Panc1 (cell line): Measurements from ENCODE around the gene SFI1. TPM values are rescaled to one million over a fixed set of nuclear protein-coding genes. Genes with fewer than 3 reads are reported as not detected.
"Not testable (repeated sequence)": the region's sequence is repeated elsewhere in the genome, so short reads cannot be mapped to it uniquely, and the experiment has no call there.

ENCODE experiments used
- ATAC-seq: fragments of 200-7000 bp; cut with Tn5 transposase; 2 replicates; pipeline ENCODE4 v1.9.1; 2020; ENCODE audit warnings: mild to moderate bottlenecking, moderate library complexity
- BruUV-seq: library from RNA; stranded (reverse); fragments of 400-500 nt; replicated peaks from 2 replicates; lab custom pipeline; 2021; lab: Mats Ljungman, UMichigan
- CTCF ChIA-PET: fragments of 300-600 bp; sonication (Branson Sonifier 250); formaldehyde crosslinking; loops from one replicate; lab custom pipeline; 2022; ENCODE audit warnings: antibody characterized with exemption; lab: Charles Lee
- POLR2A ChIA-PET: fragments of 300-600 bp; sonication (Branson Sonifier 250); formaldehyde crosslinking; loops from one replicate; lab custom pipeline; 2022; ENCODE audit warnings: antibody characterized with exemption; lab: Charles Lee
- DNase-seq: peaks from one replicate; pipeline ENCODE4 v3.0.0-alpha.2; 2010; ENCODE audit warnings: low read depth, low spot score
- H3K27ac ChIP-seq: 2 replicates; pipeline ENCODE4 v1.5.1; 2011; ENCODE audit warnings: mild to moderate bottlenecking, low read length, inconsistent platforms
- H3K27me3 ChIP-seq: fragments of 200-500 bp; sonication (Bioruptor generic); 2 replicates; pipeline ENCODE4 v1.6.0; 2014; ENCODE audit warnings: low read length, inconsistent platforms; ENCODE audit not compliant: control insufficient read depth, insufficient read depth
- H3K36me3 ChIP-seq: fragments of 200-500 bp; sonication (Bioruptor generic); 2 replicates; pipeline ENCODE4 v1.5.1; 2014; ENCODE audit warnings: inconsistent platforms, mild to moderate bottlenecking, low read length, moderate library complexity; ENCODE audit not compliant: control insufficient read depth, insufficient read depth
- H3K4me1 ChIP-seq: 2 replicates; pipeline ENCODE4 v1.5.1; 2011; ENCODE audit warnings: inconsistent platforms, mild to moderate bottlenecking, low read length, moderate library complexity; ENCODE audit not compliant: control insufficient read depth, insufficient read depth
- H3K4me3 ChIP-seq, 2 experiments: 2 replicates each; pipeline ENCODE4 v1.5.1; 2011 to 2012; ENCODE audit warnings: low read depth in 2 of 2, low read length in 2 of 2, mild to moderate bottlenecking in 2 of 2, inconsistent platforms in 1 of 2, moderate library complexity in 1 of 2
- H3K9me3 ChIP-seq: fragments of 200-500 bp; sonication (Bioruptor generic); 2 replicates; pipeline ENCODE4 v1.5.1; 2014; ENCODE audit warnings: low read depth, mild to moderate bottlenecking, inconsistent platforms, low read length, moderate library complexity; ENCODE audit not compliant: control insufficient read depth, insufficient read depth
- POLR2AphosphoS5 ChIP-seq: IDR thresholded peaks from 2 replicates; pipeline ENCODE4 v1.6.1; 2012; ENCODE audit warnings: mild to moderate bottlenecking, low read depth, low read length, moderate library complexity
- SIN3A ChIP-seq: IDR thresholded peaks from 2 replicates; pipeline ENCODE4 v1.6.1; 2012; ENCODE audit warnings: low read depth, mild to moderate bottlenecking, low read length, moderate library complexity, borderline replicate concordance; ENCODE audit not compliant: insufficient read depth
- TCF7L2 ChIP-seq: IDR thresholded peaks from 2 replicates; pipeline ENCODE4 v1.6.1; 2011; ENCODE audit warnings: mild to moderate bottlenecking, low read depth, low read length, inconsistent platforms
- in situ Hi-C: cut with HindIII; loops from 2 replicates; pipeline ENCODE4 v1.10.0; 2016; ENCODE audit warnings: low sequenced_read_pairs, low pct_unique_long_range_greater_than_20kb
- intact Hi-C: fragments of 100-400 bp; cut with micrococcal nuclease; formaldehyde crosslinking; loops from one replicate; pipeline ENCODE4 v1.10.0; 2022; ENCODE audit not compliant: unreplicated experiment
- total RNA-seq: library from RNA; stranded (reverse); gene quantifications from one replicate; pipeline ENCODE4 v1.2.1, GENCODE V29; 2021; ENCODE audit not compliant: unreplicated experiment
- TF ChIP-seq, protein P1 (sequence below), 2 experiments: IDR thresholded peaks; 2 replicates each; pipeline ENCODE4 v1.6.1; 2011 to 2012; ENCODE audit warnings: low read depth in 2 of 2, control low read depth in 1 of 2, low read length in 1 of 2, mild to moderate bottlenecking in 1 of 2, moderate library complexity in 1 of 2; ENCODE audit not compliant: insufficient read depth in 1 of 2
- TF ChIP-seq, protein P2 (sequence below): fragments of 450-650 bp; IDR thresholded peaks from 2 replicates; pipeline ENCODE4 v1.5.1; 2017; ENCODE audit warnings: mild to moderate bottlenecking

SFI1 gene
- total RNA-seq, 1 experiment from 2014 or later: 29.9 TPM

DNA sequence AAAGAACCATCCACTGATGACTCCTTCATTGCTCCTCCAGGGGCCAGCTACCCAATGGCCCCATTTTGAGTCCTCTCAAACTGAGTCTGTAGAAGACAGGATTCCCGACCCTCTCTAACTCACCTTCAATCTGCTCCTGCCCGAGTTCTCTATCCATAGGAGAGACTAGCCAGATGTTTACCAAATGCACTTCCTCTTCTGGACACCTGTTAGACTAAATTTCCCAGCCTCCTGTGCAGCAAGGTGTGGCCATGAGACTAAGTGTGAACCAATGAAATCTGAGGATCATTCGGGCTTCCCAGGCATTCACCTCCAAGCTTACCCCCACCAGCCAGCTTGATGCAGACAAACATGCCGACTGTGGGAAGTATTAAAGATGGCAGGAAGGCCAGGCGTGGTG is 158.1 kb downstream of the SFI1 start:
- BruUV-seq: no TSS peak
- peaks cover 15% of the 10 kb centered on the region for H3K4me1 ChIP-seq
- H3K4me3 ChIP-seq: no peak overlapping the region
- in situ Hi-C loops: no loop called here
- ATAC-seq: no peak
- H3K9me3 ChIP-seq: no peaks in the 10 kb centered on the region
- ChIA-PET CTCF (no interaction called here), POLR2A (no interaction called here)
- H3K27ac ChIP-seq: peak overlapping the region; percentile 48
- intact Hi-C loops: no loop called here
- no peaks in the 10 kb centered on the region for H3K27me3 ChIP-seq
- no peak for DNase-seq
- no peaks in the 10 kb centered on the region for H3K36me3 ChIP-seq
- no peak for TF ChIP-seq POLR2AphosphoS5
- TF ChIP-seq TCF7L2: no peak
- TF ChIP-seq, protein P1, sequence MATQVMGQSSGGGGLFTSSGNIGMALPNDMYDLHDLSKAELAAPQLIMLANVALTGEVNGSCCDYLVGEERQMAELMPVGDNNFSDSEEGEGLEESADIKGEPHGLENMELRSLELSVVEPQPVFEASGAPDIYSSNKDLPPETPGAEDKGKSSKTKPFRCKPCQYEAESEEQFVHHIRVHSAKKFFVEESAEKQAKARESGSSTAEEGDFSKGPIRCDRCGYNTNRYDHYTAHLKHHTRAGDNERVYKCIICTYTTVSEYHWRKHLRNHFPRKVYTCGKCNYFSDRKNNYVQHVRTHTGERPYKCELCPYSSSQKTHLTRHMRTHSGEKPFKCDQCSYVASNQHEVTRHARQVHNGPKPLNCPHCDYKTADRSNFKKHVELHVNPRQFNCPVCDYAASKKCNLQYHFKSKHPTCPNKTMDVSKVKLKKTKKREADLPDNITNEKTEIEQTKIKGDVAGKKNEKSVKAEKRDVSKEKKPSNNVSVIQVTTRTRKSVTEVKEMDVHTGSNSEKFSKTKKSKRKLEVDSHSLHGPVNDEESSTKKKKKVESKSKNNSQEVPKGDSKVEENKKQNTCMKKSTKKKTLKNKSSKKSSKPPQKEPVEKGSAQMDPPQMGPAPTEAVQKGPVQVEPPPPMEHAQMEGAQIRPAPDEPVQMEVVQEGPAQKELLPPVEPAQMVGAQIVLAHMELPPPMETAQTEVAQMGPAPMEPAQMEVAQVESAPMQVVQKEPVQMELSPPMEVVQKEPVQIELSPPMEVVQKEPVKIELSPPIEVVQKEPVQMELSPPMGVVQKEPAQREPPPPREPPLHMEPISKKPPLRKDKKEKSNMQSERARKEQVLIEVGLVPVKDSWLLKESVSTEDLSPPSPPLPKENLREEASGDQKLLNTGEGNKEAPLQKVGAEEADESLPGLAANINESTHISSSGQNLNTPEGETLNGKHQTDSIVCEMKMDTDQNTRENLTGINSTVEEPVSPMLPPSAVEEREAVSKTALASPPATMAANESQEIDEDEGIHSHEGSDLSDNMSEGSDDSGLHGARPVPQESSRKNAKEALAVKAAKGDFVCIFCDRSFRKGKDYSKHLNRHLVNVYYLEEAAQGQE (IDR thresholded peaks at IDR 0.05; ENCODE audit: insufficient read depth in 1 of 2, low read depth in 2 of 2, low read length in 1 of 2): no peak
- TF ChIP-seq SIN3A: no peak
- TF ChIP-seq, protein P2, sequence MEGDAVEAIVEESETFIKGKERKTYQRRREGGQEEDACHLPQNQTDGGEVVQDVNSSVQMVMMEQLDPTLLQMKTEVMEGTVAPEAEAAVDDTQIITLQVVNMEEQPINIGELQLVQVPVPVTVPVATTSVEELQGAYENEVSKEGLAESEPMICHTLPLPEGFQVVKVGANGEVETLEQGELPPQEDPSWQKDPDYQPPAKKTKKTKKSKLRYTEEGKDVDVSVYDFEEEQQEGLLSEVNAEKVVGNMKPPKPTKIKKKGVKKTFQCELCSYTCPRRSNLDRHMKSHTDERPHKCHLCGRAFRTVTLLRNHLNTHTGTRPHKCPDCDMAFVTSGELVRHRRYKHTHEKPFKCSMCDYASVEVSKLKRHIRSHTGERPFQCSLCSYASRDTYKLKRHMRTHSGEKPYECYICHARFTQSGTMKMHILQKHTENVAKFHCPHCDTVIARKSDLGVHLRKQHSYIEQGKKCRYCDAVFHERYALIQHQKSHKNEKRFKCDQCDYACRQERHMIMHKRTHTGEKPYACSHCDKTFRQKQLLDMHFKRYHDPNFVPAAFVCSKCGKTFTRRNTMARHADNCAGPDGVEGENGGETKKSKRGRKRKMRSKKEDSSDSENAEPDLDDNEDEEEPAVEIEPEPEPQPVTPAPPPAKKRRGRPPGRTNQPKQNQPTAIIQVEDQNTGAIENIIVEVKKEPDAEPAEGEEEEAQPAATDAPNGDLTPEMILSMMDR: no peak

DNA sequence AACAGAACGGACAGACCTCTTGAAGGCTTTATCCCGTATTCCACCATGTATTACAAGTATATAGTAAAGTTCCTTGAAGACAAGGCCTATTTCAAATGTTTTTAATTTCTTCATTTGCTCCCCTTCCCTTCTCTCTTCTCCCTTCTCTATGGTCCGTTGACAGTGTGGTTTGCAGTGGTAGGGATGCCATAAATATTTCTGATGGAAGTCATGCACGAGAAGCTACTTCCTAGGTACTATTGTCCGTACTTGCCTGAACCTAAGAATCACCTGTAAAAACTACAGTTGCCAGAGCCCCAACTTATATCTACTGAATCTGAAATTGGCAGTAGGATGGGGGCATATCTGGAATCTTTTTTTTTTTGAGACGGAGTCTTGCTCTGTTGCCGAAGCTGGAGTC is 162.9 kb downstream of the SFI1 start:
- POLR2A ChIA-PET: no interaction called here
- TF ChIP-seq, protein P2: no peak
- TF ChIP-seq, protein P1 (IDR thresholded peaks at IDR 0.05; ENCODE audit: insufficient read depth in 1 of 2, low read depth in 2 of 2, low read length in 1 of 2): no peak
- TF ChIP-seq SIN3A (no peak), TCF7L2 (no peak), POLR2AphosphoS5 (no peak)
- no peak for ATAC-seq
- BruUV-seq: no TSS peak
- in situ Hi-C loops (no loop called here), intact Hi-C loops (no loop called here)
- Histone ChIP-seq H3K9me3 (no peaks in the 10 kb centered on the region), H3K4me3 (no peak overlapping the region), H3K4me1 (peaks cover 8% of the 10 kb centered on the region), H3K27ac (no peak overlapping the region; the same call in 1 of the 2 replicates), H3K27me3 (no peaks in the 10 kb centered on the region), H3K36me3 (peaks cover 4% of the 10 kb centered on the region; the same call in 1 of the 2 replicates)
- CTCF ChIA-PET: no interaction called here
- no peak for DNase-seq

DNA sequence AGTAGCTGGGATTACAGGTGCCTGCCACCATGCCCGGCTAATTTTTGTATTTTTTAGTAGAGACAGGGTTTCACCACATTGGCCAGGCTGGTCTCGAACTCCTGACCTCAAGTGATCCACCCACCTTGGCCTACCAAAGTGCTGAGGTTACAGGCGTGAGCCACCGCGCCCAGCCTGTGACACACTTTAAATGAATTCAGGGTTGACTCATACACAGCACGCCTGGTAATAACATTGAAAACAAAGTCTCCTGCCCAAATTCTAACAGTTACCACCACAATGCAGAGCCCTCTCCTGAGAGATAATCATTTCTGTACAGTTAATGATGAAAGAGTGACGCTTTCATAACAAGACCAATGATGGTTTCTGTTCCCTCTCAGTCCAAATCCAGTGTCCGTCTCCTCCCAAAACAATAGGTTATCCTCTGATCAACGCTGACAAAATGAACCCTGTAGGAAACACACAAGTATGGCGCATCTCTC is 164.6 kb downstream of the SFI1 start:
- intact Hi-C loops: loop anchor here (10.0 kb wide), 1 partner anchor 284 kb away; the partner anchor contains the start of gene YWHAH
- DNase-seq: peak; percentile 58
- BruUV-seq: not testable (repeated sequence)

More for the DNA sequence above, 164.6 kb downstream of the SFI1 start:
- H3K4me1 ChIP-seq, POLR2A ChIA-PET, H3K27me3 ChIP-seq, H3K9me3 ChIP-seq, in situ Hi-C loops, H3K36me3 ChIP-seq: not testable (repeated sequence)
- H3K27ac ChIP-seq: peak overlapping the region; percentile 88
- CTCF ChIA-PET: interaction anchor here (0.5 kb wide), 1 partner anchor 307 kb away, joined by 3 read pairs; no protein-coding TSS in a partner anchor
- ATAC-seq: 0 out of 2 replicates have a peak, but pooled peaks have one; percentile 26
- H3K4me3 ChIP-seq: peak overlapping the region; percentile 78 to 90
